Gastroesophageal sphincter (tissue), 2 donors: ENCODE data around the gene CELA1.

Experiments
- POLR2A ChIP-seq, 2 donors: fragments of 450-650 bp; IDR thresholded peaks; one replicate each; pipeline ENCODE4 v1.6.1; 2017; ENCODE audit warnings: antibody characterized with exemption in 2 of 2, mild to moderate bottlenecking in 2 of 2, moderate library complexity in 1 of 2
- POLR2AphosphoS5 ChIP-seq: sonication (generic); formaldehyde crosslinking; IDR thresholded peaks from one replicate; pipeline ENCODE4 v1.6.1; 2017; ENCODE audit warnings: antibody characterized with exemption

DNA sequence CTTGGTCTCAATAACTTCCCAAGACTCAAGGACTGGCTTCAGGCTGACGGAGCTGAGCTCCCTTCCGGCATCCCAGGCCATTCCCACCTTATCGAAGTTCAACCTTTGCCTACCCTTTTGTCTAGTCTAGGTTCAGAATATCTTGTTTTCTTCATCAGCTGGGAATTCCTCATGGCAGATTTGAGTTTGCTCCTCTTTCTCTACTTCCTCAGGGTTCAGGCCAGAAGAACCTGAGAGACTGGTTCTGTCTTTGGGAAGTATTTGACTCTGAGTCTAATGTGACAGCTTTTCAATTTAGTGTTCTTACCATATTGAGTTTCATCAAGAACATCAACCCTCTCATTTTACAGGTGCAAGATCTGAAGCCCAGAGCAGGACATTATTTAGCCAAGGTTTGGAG is 24.6 kb downstream of the CELA1 start:
- TF ChIP-seq POLR2A (IDR thresholded peaks at IDR 0.05) (no peak), POLR2AphosphoS5 (no peak)
